ENCODE measurements around the gene APOH.
A peak's percentile ranks its signal among the peaks of the same experiment; 100 is the strongest.

APOH gene

GRCh38 chr17:66227212-66228045, 1.8 kb downstream of the APOH start:
- Histone ChIP-seq H3K27me3 (ENCODE audit: low read depth) (0 out of 2 replicates have a peak, but pooled peaks cover 3% of the 10 kb centered on the region), H3K4me3 (no peak overlapping the region), H3K9me3 (no peaks in the 10 kb centered on the region), H3K4me1 (no peaks in the 10 kb centered on the region), H3K36me3 (replicated peaks) (no peaks in the 10 kb centered on the region)
- in situ Hi-C loops (cut with MboI; ENCODE audit: low sequenced_read_pairs): no loop called here
- no peak for DNase-seq (ENCODE audit: low spot score in 2 of 2)

- no peaks in the 10 kb centered on the region for H3K9me3 ChIP-seq
- H3K36me3 ChIP-seq (replicated peaks): no peaks in the 10 kb centered on the region
- H3K4me1 ChIP-seq: no peaks in the 10 kb centered on the region
- no peaks in the 10 kb centered on the region for H3K27me3 ChIP-seq (ENCODE audit: low read depth)
- in situ Hi-C loops (cut with MboI; ENCODE audit: low sequenced_read_pairs): no loop called here
- no peak overlapping the region for H3K4me3 ChIP-seq
- no peak for DNase-seq (ENCODE audit: low spot score in 2 of 2)
Observed at GRCh38 chr17:66222798-66223350, 6.3 kb downstream of the APOH start.

- in situ Hi-C loops (cut with MboI; ENCODE audit: low sequenced_read_pairs): no loop called here
Observed at GRCh38 chr17:66221755-66222530, 7.3 kb downstream of the APOH start.

GRCh38 chr17:66221343-66221742, 7.9 kb downstream of the APOH start:
- no peaks in the 10 kb centered on the region for H3K36me3 ChIP-seq (replicated peaks)
- H3K4me1 ChIP-seq: no peaks in the 10 kb centered on the region
- no peaks in the 10 kb centered on the region for H3K9me3 ChIP-seq
- DNase-seq (ENCODE audit: low spot score in 2 of 2): no peak
- H3K27me3 ChIP-seq (ENCODE audit: low read depth): no peaks in the 10 kb centered on the region
- in situ Hi-C loops (cut with MboI; ENCODE audit: low sequenced_read_pairs): no loop called here
- no peak overlapping the region for H3K4me3 ChIP-seq

More at GRCh38 chr17:66221755-66222530, 7.3 kb downstream of the APOH start:
- DNase-seq (ENCODE audit: low spot score in 2 of 2): no peak
- H3K36me3 ChIP-seq (replicated peaks): no peaks in the 10 kb centered on the region
- H3K9me3 ChIP-seq: no peaks in the 10 kb centered on the region
- H3K27me3 ChIP-seq (ENCODE audit: low read depth): no peaks in the 10 kb centered on the region
- H3K4me1 ChIP-seq: no peaks in the 10 kb centered on the region
- no peak overlapping the region for H3K4me3 ChIP-seq

- in situ Hi-C loops (cut with MboI; ENCODE audit: low sequenced_read_pairs): no loop called here
- Histone ChIP-seq H3K4me1 (no peaks in the 10 kb centered on the region), H3K36me3 (replicated peaks) (no peaks in the 10 kb centered on the region)
Observed at GRCh38 chr17:66220079-66220835, 9.0 kb downstream of the APOH start.

GRCh38 chr17:66215529-66215911, 13.7 kb downstream of the APOH start:
- in situ Hi-C loops (cut with MboI; ENCODE audit: low sequenced_read_pairs): no loop called here
- no peaks in the 10 kb centered on the region; the same call in 1 of the 2 replicates for H3K27me3 ChIP-seq (ENCODE audit: low read depth)
- H3K36me3 ChIP-seq (replicated peaks): no peaks in the 10 kb centered on the region
- no peak overlapping the region for H3K4me3 ChIP-seq
- no peak for DNase-seq (ENCODE audit: low spot score in 2 of 2)
- H3K9me3 ChIP-seq: no peaks in the 10 kb centered on the region
- H3K4me1 ChIP-seq: no peaks in the 10 kb centered on the region

More at GRCh38 chr17:66220079-66220835, 9.0 kb downstream of the APOH start:
- no peaks in the 10 kb centered on the region for H3K9me3 ChIP-seq
- no peaks in the 10 kb centered on the region for H3K27me3 ChIP-seq (ENCODE audit: low read depth)
- no peak for DNase-seq (ENCODE audit: low spot score in 2 of 2)
- H3K4me3 ChIP-seq: no peak overlapping the region

- no peaks in the 10 kb centered on the region for H3K4me1 ChIP-seq
- no peak overlapping the region for H3K4me3 ChIP-seq
- no peaks in the 10 kb centered on the region for H3K9me3 ChIP-seq
- no peaks in the 10 kb centered on the region; the same call in 1 of the 2 replicates for H3K27me3 ChIP-seq (ENCODE audit: low read depth)
- DNase-seq (ENCODE audit: low spot score in 2 of 2): no peak
- no peaks in the 10 kb centered on the region for H3K36me3 ChIP-seq (replicated peaks)
- in situ Hi-C loops (cut with MboI; ENCODE audit: low sequenced_read_pairs): no loop called here
Observed at GRCh38 chr17:66214884-66215528, 14.2 kb downstream of the APOH start.

- no peaks in the 10 kb centered on the region; the same call in 1 of the 2 replicates for H3K27me3 ChIP-seq (ENCODE audit: low read depth)
- no peaks in the 10 kb centered on the region for H3K4me1 ChIP-seq
- in situ Hi-C loops (cut with MboI; ENCODE audit: low sequenced_read_pairs): no loop called here
- DNase-seq (ENCODE audit: low spot score in 2 of 2): no peak
- no peak overlapping the region for H3K4me3 ChIP-seq
- no peaks in the 10 kb centered on the region for H3K36me3 ChIP-seq (replicated peaks)
- no peaks in the 10 kb centered on the region for H3K9me3 ChIP-seq
Observed at GRCh38 chr17:66211047-66211810, 18.0 kb downstream of the APOH start.

- no peaks in the 10 kb centered on the region for H3K9me3 ChIP-seq
- no peaks in the 10 kb centered on the region for H3K4me1 ChIP-seq
- H3K36me3 ChIP-seq (replicated peaks): no peaks in the 10 kb centered on the region
- H3K27me3 ChIP-seq (ENCODE audit: low read depth): no peaks in the 10 kb centered on the region; the same call in 1 of the 2 replicates
- in situ Hi-C loops (cut with MboI; ENCODE audit: low sequenced_read_pairs): no loop called here
- no peak overlapping the region for H3K4me3 ChIP-seq
- DNase-seq (ENCODE audit: low spot score in 2 of 2): no peak
Observed at GRCh38 chr17:66210208-66210574, 19.0 kb downstream of the APOH start.

- H3K4me3 ChIP-seq: no peak overlapping the region
- in situ Hi-C loops (cut with MboI; ENCODE audit: low sequenced_read_pairs): no loop called here
- no peaks in the 10 kb centered on the region for H3K36me3 ChIP-seq (replicated peaks)
- H3K27me3 ChIP-seq (ENCODE audit: low read depth): no peaks in the 10 kb centered on the region; the same call in 1 of the 2 replicates
- no peak for DNase-seq (ENCODE audit: low spot score in 2 of 2)
- no peaks in the 10 kb centered on the region for H3K9me3 ChIP-seq
- no peaks in the 10 kb centered on the region for H3K4me1 ChIP-seq
Observed at GRCh38 chr17:66207936-66208335, 21.3 kb downstream of the APOH start.

GRCh38 chr17:66203274-66204015, 25.8 kb downstream of the APOH start:
- no peaks in the 10 kb centered on the region for H3K36me3 ChIP-seq (replicated peaks)
- no peaks in the 10 kb centered on the region for H3K4me1 ChIP-seq
- no peaks in the 10 kb centered on the region for H3K27me3 ChIP-seq (ENCODE audit: low read depth)
- no peak overlapping the region for H3K4me3 ChIP-seq
- in situ Hi-C loops (cut with MboI; ENCODE audit: low sequenced_read_pairs): no loop called here
- no peak for DNase-seq (ENCODE audit: low spot score in 2 of 2)
- no peaks in the 10 kb centered on the region for H3K9me3 ChIP-seq

- H3K4me1 ChIP-seq: no peaks in the 10 kb centered on the region
- peak; percentile 48 to 67 for DNase-seq (ENCODE audit: low spot score in 2 of 2)
- H3K4me3 ChIP-seq: no peak overlapping the region
- no peaks in the 10 kb centered on the region for H3K36me3 ChIP-seq (replicated peaks)
- H3K9me3 ChIP-seq: no peaks in the 10 kb centered on the region
- in situ Hi-C loops (cut with MboI; ENCODE audit: low sequenced_read_pairs): no loop called here
- H3K27me3 ChIP-seq (ENCODE audit: low read depth): no peaks in the 10 kb centered on the region
Observed at GRCh38 chr17:66200685-66201092, 28.5 kb downstream of the APOH start.

Data from HAP-1 (cell line).